ENCODE data around the gene STXBP5. TPM values are rescaled to one million over a fixed set of nuclear protein-coding genes. Genes with fewer than 3 reads are reported as not detected.

The STXBP5 gene
- total RNA-seq, 3 donors from 2014 or later: 42.0 to 71.1 (median 47.8) TPM

DNA sequence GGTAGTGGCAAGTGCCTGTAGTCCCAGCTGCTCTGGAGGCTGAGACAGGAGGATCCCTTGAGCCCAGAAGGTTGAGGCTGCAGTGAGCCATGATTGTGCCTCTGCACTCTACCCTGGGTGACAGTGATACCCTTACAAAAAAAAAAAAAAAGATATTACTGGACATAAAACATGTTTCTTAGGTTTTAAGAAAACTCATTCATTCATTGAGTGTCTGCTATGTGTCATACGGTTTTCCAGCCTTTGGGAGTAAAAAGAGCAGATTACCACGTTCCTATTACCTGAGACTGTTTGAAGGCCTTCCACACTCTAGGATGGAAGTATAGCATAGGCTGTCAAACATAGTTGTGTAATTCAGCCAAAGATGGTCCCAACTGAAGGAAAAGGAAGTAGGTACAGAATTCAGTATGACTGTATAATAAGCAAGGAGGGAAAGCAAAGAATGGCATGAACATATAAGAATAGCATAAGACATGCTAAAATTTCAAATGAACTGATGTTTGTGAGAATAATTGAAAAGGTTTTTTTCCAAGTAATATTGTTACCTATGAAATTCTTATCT, 22.0 kb downstream of the STXBP5 start:
- Histone ChIP-seq H3K4me1 (ENCODE audit: low read depth) (peaks cover 13% of the 10 kb centered on the region), H3K9me3 (no peaks in the 10 kb centered on the region), H3K36me3 (ENCODE audit: low read depth) (no peaks in the 10 kb centered on the region), H3K4me3 (no peak overlapping the region)
- intact Hi-C loops (cut with DNase I, micrococcal nuclease): no loop called here
- DNase-seq (no peak), ATAC-seq (no peak)
- TF ChIP-seq CTCF (IDR thresholded peaks at IDR 0.05): no peak

GRCh38 chr6:147226877-147227276, 22.7 kb downstream of the STXBP5 start:
- Histone ChIP-seq H3K36me3 (ENCODE audit: low read depth) (no peaks in the 10 kb centered on the region), H3K9me3 (no peaks in the 10 kb centered on the region), H3K4me3 (no peak overlapping the region), H3K4me1 (ENCODE audit: low read depth) (peaks cover 9% of the 10 kb centered on the region)
- TF ChIP-seq CTCF (IDR thresholded peaks at IDR 0.05): no peak
- DNase-seq (no peak), ATAC-seq (no peak)
- intact Hi-C loops (cut with DNase I, micrococcal nuclease): no loop called here

DNA sequence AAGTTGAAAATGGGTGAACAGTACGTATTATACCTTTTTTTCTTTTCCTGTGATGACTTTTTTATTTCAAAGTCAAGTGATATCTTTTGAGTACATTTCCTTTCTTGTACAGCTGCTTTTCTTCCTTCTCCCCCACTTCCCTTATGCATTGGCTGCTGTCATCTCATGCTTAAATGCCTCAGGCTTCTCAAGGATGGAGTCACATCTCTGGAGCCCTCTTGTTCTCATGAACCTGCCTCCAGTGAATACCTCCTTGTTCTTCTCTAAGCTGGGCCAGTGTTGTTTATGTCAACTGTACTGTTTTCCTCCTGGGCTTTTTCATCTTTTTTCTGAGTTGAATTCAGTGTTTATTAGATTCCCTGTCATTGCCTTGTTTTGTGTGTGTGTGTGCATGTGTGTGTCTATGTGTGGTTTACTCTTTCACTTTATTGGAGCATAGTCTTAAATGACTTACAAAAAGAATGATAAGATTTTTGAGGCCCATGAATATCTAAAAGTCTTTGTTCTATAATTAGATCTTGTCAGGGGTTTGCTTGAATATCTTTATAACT, 23.6 kb downstream of the STXBP5 start:
- TF ChIP-seq CTCF (IDR thresholded peaks at IDR 0.05): no peak
- Histone ChIP-seq H3K36me3 (ENCODE audit: low read depth) (no peaks in the 10 kb centered on the region), H3K4me1 (ENCODE audit: low read depth) (peaks cover 4% of the 10 kb centered on the region), H3K4me3 (no peak overlapping the region), H3K9me3 (no peaks in the 10 kb centered on the region)
- DNase-seq (no peak), ATAC-seq (no peak)
- intact Hi-C loops (cut with DNase I, micrococcal nuclease): no loop called here

GRCh38 chr6:147231589-147231988, 27.4 kb downstream of the STXBP5 start:
- TF ChIP-seq CTCF (IDR thresholded peaks at IDR 0.05): no peak
- Histone ChIP-seq H3K4me3 (no peak overlapping the region), H3K4me1 (ENCODE audit: low read depth) (no peaks in the 10 kb centered on the region), H3K36me3 (ENCODE audit: low read depth) (no peaks in the 10 kb centered on the region), H3K9me3 (no peaks in the 10 kb centered on the region)
- no peak for ATAC-seq
- intact Hi-C loops (cut with DNase I, micrococcal nuclease): no loop called here
- no peak for DNase-seq

- H3K4me1 ChIP-seq (ENCODE audit: low read depth): no peaks in the 10 kb centered on the region
- no peak for DNase-seq
- no peaks in the 10 kb centered on the region for H3K36me3 ChIP-seq (ENCODE audit: low read depth)
- intact Hi-C loops (cut with DNase I, micrococcal nuclease): no loop called here
- no peak for TF ChIP-seq CTCF (IDR thresholded peaks at IDR 0.05)
- no peak overlapping the region for H3K4me3 ChIP-seq
- no peak for ATAC-seq
- no peaks in the 10 kb centered on the region for H3K9me3 ChIP-seq
Measured at GRCh38 chr6:147234685-147235084, 30.5 kb downstream of the STXBP5 start.

GRCh38 chr6:147238164-147238563, 33.9 kb downstream of the STXBP5 start:
- Histone ChIP-seq H3K9me3 (no peaks in the 10 kb centered on the region), H3K36me3 (ENCODE audit: low read depth) (no peaks in the 10 kb centered on the region), H3K4me3 (no peak overlapping the region), H3K4me1 (ENCODE audit: low read depth) (no peaks in the 10 kb centered on the region)
- intact Hi-C loops (cut with DNase I, micrococcal nuclease): no loop called here
- no peak for TF ChIP-seq CTCF (IDR thresholded peaks at IDR 0.05)
- DNase-seq (no peak), ATAC-seq (no peak)

All from mucosa of descending colon (tissue), 3 donors.